ENCODE measurements around the gene TFDP2.

DNA sequence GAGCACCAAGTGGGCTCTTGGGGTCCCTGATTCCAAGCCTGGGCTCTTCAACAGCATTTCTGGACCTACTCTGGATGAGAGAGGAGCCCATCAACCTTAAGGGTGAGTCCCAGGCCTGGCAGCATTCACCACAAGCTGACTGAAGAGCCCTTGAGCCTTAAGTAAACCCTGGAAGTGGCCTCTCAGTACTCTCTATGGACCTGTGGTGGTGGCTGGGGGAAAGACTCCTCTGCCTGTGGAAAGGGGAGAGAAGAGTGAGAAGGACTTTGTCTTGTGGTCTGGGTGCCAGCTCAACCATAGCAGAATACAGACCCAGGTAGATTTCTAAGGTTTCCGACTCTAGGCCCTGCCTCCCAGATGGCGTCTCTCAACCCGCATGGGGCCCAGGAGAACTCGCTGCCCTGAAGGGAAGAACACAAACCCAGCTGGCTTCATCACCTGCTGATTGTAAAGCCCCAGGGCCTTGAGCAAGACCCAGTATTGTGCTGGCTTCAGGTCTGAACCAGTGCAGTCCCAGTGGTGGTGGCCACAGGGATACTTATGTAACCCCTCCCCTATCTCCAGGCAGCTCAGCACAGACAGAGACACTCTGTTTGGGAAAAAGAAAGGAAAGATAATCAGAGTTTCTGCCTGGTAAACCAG, 71.4 kb downstream of the TFDP2 start:
- TF ChIP-seq POLR2A (IDR thresholded peaks at IDR 0.05; ENCODE audit: low read depth, low read length) (no peak), POLR2AphosphoS5 (IDR thresholded peaks at IDR 0.05; ENCODE audit: low read depth, low read length) (no peak)

All from GM12891 (cell line).